Mesodermal cell (in vitro differentiated cells): ENCODE results near the gene PACSIN3.

ENCODE experiments used
- H3K27ac ChIP-seq: 2 replicates; pipeline ENCODE4 v1.7.0; 2013; ENCODE audit warnings: mild to moderate bottlenecking, low read depth, low read length, moderate library complexity; ENCODE audit not compliant: severe bottlenecking
- H3K36me3 ChIP-seq: 2 replicates; pipeline ENCODE4 v1.7.1; 2013; ENCODE audit warnings: mild to moderate bottlenecking, low read length, moderate library complexity; ENCODE audit not compliant: control insufficient read depth, insufficient read depth
- H3K4me1 ChIP-seq: one replicate; pipeline ENCODE4 v1.7.1; 2013; ENCODE audit warnings: mild to moderate bottlenecking, low read length; ENCODE audit not compliant: insufficient read depth, control insufficient read depth, poor library complexity, severe bottlenecking
- H3K4me3 ChIP-seq: 2 replicates; pipeline ENCODE4 v1.7.0; 2013; ENCODE audit warnings: low read length, control low read depth, mild to moderate bottlenecking; ENCODE audit not compliant: insufficient read depth, poor library complexity, severe bottlenecking; ENCODE audit errors: extremely low read depth
- H3K9me3 ChIP-seq: 2 replicates; pipeline ENCODE4 v1.7.1; 2013; ENCODE audit warnings: mild to moderate bottlenecking, low read length, moderate library complexity; ENCODE audit not compliant: control insufficient read depth
- WGBS, 2 experiments: methylation state at CpG; one replicate each; pipeline ENCODE4 v1.1.5; 2013; ENCODE audit warnings: missing lambda C conversion rate in 2 of 2; ENCODE audit not compliant: insufficient coverage in 2 of 2; 5-methylcytosine and 5-hydroxymethylcytosine counted together

PACSIN3 gene

DNA sequence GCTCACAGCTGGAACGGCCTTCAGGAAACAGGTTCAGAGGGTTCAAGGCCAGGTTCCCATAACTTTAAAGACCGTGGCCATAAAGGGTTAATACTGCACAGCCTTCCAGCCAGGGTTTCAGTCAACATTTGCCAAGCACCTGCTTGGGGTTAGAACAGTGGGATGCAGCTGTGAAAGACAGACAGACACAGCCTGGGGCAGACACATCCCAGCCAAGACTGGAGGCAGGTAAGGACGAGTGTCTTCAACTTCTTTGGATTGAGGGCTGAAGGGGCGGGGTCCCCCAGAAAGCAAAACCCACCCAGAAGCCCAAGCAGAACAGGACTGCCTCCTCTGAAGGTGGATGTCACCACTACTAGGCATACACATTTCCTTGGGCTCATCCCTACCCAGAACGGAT is 23.8 kb downstream of the PACSIN3 start:
- peaks cover 62% of the 10 kb centered on the region for H3K36me3 ChIP-seq
- H3K27ac ChIP-seq, result no peak overlapping the region
- 81 to 86% methylated on average over 4 of the region's 5 CpGs for WGBS, 2 experiments
- no peaks in the 10 kb centered on the region for H3K9me3 ChIP-seq
- no peak overlapping the region for H3K4me3 ChIP-seq
- no peaks in the 10 kb centered on the region for H3K4me1 ChIP-seq

DNA sequence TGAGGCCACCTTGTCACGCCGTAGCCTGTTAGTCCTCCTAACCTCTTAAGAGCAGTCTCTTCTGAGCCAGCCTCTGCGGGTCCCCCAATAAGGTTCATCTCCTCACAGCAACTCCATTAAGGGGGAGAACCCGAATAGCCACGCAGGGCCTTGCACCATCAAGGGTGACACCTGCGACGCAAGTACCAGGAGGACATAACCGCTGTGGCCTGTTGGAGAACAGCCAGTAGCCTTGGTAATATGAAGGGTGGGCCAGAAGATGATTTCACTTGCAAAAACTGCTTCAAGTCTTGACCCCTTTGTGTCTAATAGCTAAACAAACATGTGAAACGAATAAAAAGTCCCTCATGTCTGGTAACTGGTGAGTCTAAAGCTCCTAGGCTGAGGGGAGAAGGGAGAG is 24.3 kb downstream of the PACSIN3 start:
- H3K4me1 ChIP-seq, result no peaks in the 10 kb centered on the region
- WGBS, 2 experiments, result 80 to 92% methylated on average over 9 of the region's 9 CpGs
- H3K4me3 ChIP-seq, result no peak overlapping the region
- H3K27ac ChIP-seq, result no peak overlapping the region
- peaks cover 61% of the 10 kb centered on the region for H3K36me3 ChIP-seq
- H3K9me3 ChIP-seq, result no peaks in the 10 kb centered on the region

DNA sequence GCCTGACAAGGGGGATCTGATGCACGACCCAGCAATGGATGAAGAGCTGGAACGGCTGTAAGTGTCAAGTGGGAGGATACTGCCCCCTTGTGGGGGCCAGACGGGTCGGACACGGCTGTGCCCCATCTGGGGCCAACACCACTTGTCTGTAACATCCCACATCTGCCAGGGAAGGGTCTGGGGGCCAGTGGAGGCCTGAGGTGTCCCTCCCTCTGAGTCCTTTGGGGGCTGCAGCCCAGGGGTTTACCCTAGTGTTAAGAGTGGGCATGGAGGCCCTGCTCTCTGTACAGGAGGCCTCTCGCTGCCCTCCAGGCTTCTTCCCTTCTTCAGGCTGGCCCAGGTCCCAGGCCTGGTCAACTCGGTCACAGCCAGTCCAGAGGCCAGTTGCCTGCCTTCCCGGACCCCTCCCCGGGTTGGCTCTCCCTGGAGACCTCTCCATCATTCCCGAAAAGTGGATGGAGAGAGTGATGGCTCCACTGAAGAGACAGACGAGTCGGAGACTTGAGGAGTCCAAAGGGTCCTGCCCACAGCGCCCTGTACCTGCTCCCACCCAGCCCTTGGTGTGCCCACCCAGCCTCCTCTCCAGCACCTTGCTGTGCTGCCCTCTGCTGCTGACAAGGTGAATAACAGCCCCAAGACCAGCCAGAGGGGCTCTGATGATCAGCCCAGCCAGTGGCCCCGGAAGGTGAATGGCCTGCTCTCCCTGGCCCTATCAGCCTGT is 24.9 kb downstream of the PACSIN3 start:
- 57 to 64% methylated on average over 12 to 14 of the region's 14 CpGs for WGBS, 2 experiments
- Histone ChIP-seq H3K9me3 (no peaks in the 10 kb centered on the region), H3K4me1 (peaks cover 2% of the 10 kb centered on the region), H3K27ac (peak overlapping the region; percentile 23), H3K36me3 (peaks cover 55% of the 10 kb centered on the region), H3K4me3 (no peak overlapping the region)

DNA sequence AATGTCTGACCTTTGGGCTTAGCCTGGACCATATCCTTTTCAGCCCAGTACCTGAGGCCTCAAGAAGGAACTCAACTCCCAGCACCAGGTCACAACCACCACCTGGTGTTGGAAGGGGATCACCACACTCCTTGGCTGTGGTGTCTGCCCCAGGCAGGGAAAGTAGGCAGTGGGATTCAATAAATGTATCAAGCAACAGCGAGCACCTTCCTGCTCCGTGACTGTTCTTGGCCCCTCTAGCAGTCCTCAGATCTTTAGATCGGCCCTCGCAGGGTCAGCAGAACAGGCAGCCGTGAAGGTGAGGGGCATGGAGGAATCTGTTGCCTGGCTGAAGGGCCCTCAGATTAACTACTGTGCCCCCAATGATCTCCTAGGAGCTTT is 25.5 kb downstream of the PACSIN3 start:
- Histone ChIP-seq H3K4me1 (peaks cover 3% of the 10 kb centered on the region), H3K4me3 (no peak overlapping the region), H3K27ac (no peak overlapping the region), H3K9me3 (no peaks in the 10 kb centered on the region), H3K36me3 (peaks cover 51% of the 10 kb centered on the region)
- WGBS, 2 experiments, result 78 to 96% methylated on average over 4 of the region's 5 CpGs

GRCh38 chr11:47158242-47158641 is 28.0 kb downstream of the PACSIN3 start:
- Histone ChIP-seq H3K4me1 (peaks cover 11% of the 10 kb centered on the region), H3K27ac (no peak overlapping the region), H3K36me3 (peaks cover 28% of the 10 kb centered on the region), H3K4me3 (no peak overlapping the region), H3K9me3 (no peaks in the 10 kb centered on the region)
- WGBS, 2 experiments, result 90 to 93% methylated on average over 3 of the region's 5 CpGs

- peaks cover 24% of the 10 kb centered on the region for H3K36me3 ChIP-seq
- WGBS, 2 experiments, result 90% methylated on average over 6 to 7 of the region's 8 CpGs
- H3K4me3 ChIP-seq, result no peak overlapping the region
- H3K4me1 ChIP-seq, result peaks cover 11% of the 10 kb centered on the region
- no peaks in the 10 kb centered on the region for H3K9me3 ChIP-seq
- H3K27ac ChIP-seq, result no peak overlapping the region
Measured at GRCh38 chr11:47157805-47158204, 28.4 kb downstream of the PACSIN3 start.

DNA sequence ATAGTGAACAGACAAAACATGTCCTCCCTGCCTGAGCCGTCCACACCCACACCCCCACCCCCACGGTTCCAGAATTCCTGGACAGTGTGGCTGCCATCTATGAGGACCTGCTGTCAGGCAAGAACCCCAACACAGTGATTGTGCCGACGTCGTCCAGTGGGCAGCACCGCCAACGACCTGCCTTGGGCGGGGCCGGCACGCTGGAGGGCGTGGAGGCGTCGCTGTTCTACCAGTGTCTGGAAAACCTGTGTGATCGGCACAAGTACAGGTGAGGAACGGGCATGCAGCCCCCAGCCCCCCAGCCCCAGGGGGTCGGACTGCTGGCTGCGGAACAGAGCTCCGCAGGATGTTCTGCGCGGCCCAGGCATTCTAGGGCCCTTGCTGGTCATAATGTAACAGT is 29.3 kb downstream of the PACSIN3 start:
- Histone ChIP-seq H3K4me3 (no peak overlapping the region), H3K36me3 (peaks cover 17% of the 10 kb centered on the region), H3K4me1 (peaks cover 11% of the 10 kb centered on the region), H3K27ac (no peak overlapping the region), H3K9me3 (no peaks in the 10 kb centered on the region)
- 93 to 96% methylated on average over 14 to 20 of the region's 20 CpGs for WGBS, 2 experiments

GRCh38 chr11:47156333-47156732 is 29.9 kb downstream of the PACSIN3 start:
- 87 to 96% methylated on average over 4 to 6 of the region's 6 CpGs for WGBS, 2 experiments

DNA sequence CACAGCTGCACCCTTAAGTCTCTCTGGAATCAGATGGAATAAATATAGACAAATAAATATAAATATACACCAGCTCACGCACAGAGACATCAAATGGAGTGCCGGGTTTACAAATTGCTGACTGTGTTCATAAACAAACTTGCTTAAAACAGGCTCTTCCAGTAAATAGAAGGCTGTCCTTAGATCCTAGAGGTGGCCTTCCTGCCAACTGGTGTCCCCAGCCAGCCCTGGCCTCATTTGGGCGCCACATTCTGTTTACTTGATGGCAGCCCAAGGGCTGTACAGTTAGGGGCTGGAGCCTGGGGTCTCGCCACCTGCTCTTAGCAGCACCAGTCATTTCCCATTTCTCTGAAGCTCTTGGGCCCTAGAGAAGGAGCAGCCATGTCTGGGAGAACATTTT is 30.4 kb downstream of the PACSIN3 start:
- Histone ChIP-seq H3K4me3 (no peak overlapping the region), H3K36me3 (peaks cover 14% of the 10 kb centered on the region), H3K9me3 (no peaks in the 10 kb centered on the region), H3K27ac (no peak overlapping the region), H3K4me1 (peaks cover 11% of the 10 kb centered on the region)
- WGBS, 2 experiments, result 93 to 97% methylated on average over 3 to 4 of the region's 4 CpGs

More at GRCh38 chr11:47156333-47156732, 29.9 kb downstream of the PACSIN3 start:
- Histone ChIP-seq H3K9me3 (no peaks in the 10 kb centered on the region), H3K4me3 (no peak overlapping the region), H3K27ac (no peak overlapping the region), H3K4me1 (peaks cover 11% of the 10 kb centered on the region), H3K36me3 (peaks cover 14% of the 10 kb centered on the region)

DNA sequence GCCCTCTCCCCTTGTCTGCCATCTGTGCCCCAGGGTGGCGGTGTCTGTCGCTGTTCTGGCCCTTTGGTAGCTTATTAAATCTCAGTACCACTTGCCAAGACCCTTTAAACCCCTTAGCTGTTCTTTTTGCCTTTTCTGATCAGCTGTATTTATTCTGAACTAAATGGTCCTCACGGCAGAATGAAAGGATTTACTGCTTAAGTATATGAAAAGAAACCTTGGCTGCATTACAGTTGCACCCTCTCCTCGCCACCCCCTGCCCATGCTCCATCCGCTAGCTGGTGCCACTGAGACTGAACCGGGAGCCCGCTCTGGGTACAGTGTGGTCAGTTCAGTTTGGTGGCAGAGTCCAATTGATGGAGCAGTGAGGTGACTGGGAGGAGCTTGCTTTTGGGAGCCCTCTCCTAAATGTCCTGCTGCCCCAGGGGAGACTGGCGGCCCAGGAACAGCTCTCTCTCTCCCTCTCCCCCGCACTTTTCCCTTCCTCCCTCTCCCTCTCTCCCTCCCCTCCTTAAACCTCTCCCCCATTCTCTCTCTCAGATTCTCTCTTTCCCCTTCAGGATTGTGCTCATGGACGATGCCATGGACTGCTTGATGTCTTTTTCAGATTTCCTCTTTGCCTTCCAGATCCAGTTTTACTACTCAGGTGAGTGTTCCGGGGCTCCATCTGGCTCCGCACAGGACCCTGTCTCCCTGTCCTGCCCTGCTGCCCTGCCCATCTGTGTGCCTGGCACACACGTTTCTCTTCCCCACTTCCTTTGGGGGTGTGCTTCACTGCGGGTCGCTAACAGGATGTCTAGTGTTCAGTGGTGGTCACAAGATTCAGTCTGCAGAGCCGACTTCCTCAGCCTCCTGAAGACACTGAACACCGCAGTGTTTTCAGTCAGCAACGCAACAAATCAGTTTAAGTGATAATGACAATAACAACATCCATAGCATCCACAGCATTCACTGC is 31.3 kb downstream of the PACSIN3 start:
- H3K4me3 ChIP-seq, result no peak overlapping the region
- 88% methylated on average over 12 to 15 of the region's 18 CpGs for WGBS, 2 experiments
- no peak overlapping the region for H3K27ac ChIP-seq
- peaks cover 11% of the 10 kb centered on the region for H3K4me1 ChIP-seq
- peaks cover 19% of the 10 kb centered on the region for H3K36me3 ChIP-seq
- no peaks in the 10 kb centered on the region for H3K9me3 ChIP-seq
